Keratinocyte (primary cell): ENCODE data around the gene FUT8. TPM values are rescaled to one million over a fixed set of nuclear protein-coding genes. Genes with fewer than 3 reads are reported as not detected.

ENCODE experiments used
- DNase-seq: peaks from one replicate; pipeline ENCODE4 v3.0.0-alpha.2; 2011; ENCODE audit warnings: low read depth, missing footprints, low spot score
- FAIRE-seq: peaks from 2 replicates; lab custom pipeline; 2011; peaks lifted over from hg19 to GRCh38; lab: Jason Lieb, UNC
- H2AFZ ChIP-seq: 2 replicates; pipeline ENCODE4 v1.6.0; 2012; ENCODE audit warnings: low read length, control low read depth, inconsistent platforms; ENCODE audit not compliant: control insufficient read depth
- H3K27ac ChIP-seq: 2 replicates; pipeline ENCODE4 v1.5.1; 2011; ENCODE audit warnings: low read length; ENCODE audit not compliant: control insufficient read depth, insufficient read depth
- H3K27me3 ChIP-seq: 3 replicates; pipeline ENCODE4 v1.6.0; 2011; ENCODE audit warnings: low read length; ENCODE audit not compliant: control insufficient read depth, insufficient read depth; ENCODE audit errors: extremely low read depth
- H3K36me3 ChIP-seq, 2 experiments: 2 replicates in 1 of 2; 3 replicates in 1 of 2; pipeline ENCODE4 v1.5.1; 2011; ENCODE audit warnings: low read length in 2 of 2, mild to moderate bottlenecking in 1 of 2; ENCODE audit not compliant: control insufficient read depth in 2 of 2, insufficient read depth in 2 of 2; ENCODE audit errors: extremely low read depth in 1 of 2
- H3K4me1 ChIP-seq: 3 replicates; pipeline ENCODE4 v1.5.1; 2011; ENCODE audit warnings: low read length; ENCODE audit not compliant: control insufficient read depth, insufficient read depth; ENCODE audit errors: extremely low read depth
- H3K4me2 ChIP-seq: 3 replicates; pipeline ENCODE4 v1.6.0; 2011; ENCODE audit warnings: low read depth, low read length; ENCODE audit not compliant: control insufficient read depth, insufficient read depth; ENCODE audit errors: extremely low read depth
- H3K4me3 ChIP-seq, 3 experiments: fragments of 200-600 bp in 1 of 3; sonication (generic) in 1 of 3; 2 replicates in 2 of 3; 3 replicates in 1 of 3; pipeline ENCODE4 v1.5.1; 2011 to 2016; ENCODE audit warnings: low read length in 3 of 3, mild to moderate bottlenecking in 3 of 3, control low read depth in 2 of 3, inconsistent platforms in 1 of 3, low read depth in 1 of 3, mixed read lengths in 1 of 3, mixed run types in 1 of 3, moderate library complexity in 1 of 3; ENCODE audit not compliant: control insufficient read depth in 2 of 3, insufficient read depth in 2 of 3; ENCODE audit errors: extremely low read depth in 1 of 3
- H3K79me2 ChIP-seq: 2 replicates; pipeline ENCODE4 v1.6.0; 2012; ENCODE audit warnings: low read length; ENCODE audit not compliant: control insufficient read depth, insufficient read depth
- H3K9ac ChIP-seq: 3 replicates; pipeline ENCODE4 v1.6.0; 2011; ENCODE audit warnings: low read length; ENCODE audit not compliant: control insufficient read depth, insufficient read depth; ENCODE audit errors: extremely low read depth
- H3K9me1 ChIP-seq: 3 replicates; pipeline ENCODE4 v1.6.0; 2011; ENCODE audit warnings: low read length; ENCODE audit not compliant: control insufficient read depth, insufficient read depth; ENCODE audit errors: extremely low read depth
- H3K9me3 ChIP-seq: 2 replicates; pipeline ENCODE4 v1.5.1; 2012; ENCODE audit warnings: low read depth, low read length; ENCODE audit not compliant: control insufficient read depth
- H4K20me1 ChIP-seq: 3 replicates; pipeline ENCODE4 v1.6.0; 2011; ENCODE audit warnings: low read length; ENCODE audit not compliant: control insufficient read depth, insufficient read depth; ENCODE audit errors: extremely low read depth
- CTCF ChIP-seq, 3 experiments: IDR thresholded peaks in 1 of 3; conservative IDR thresholded peaks in 1 of 3; optimal IDR thresholded peaks in 1 of 3; 2 replicates in 2 of 3; 3 replicates in 1 of 3; pipeline versions ENCODE3 to v1.5.1; 2011; ENCODE audit warnings: low read length in 3 of 3, mild to moderate bottlenecking in 3 of 3, moderate library complexity in 2 of 3, control low read depth in 1 of 3, inconsistent platforms in 1 of 3; ENCODE audit not compliant: insufficient read depth in 2 of 3; ENCODE audit errors: extremely low read depth in 1 of 3
- EZH2 ChIP-seq: IDR thresholded peaks from one replicate; pipeline ENCODE4 v1.6.1; 2012; ENCODE audit warnings: inconsistent platforms, mild to moderate bottlenecking, low read length, moderate library complexity
- dilution Hi-C: fragments of 300-500 bp; cut with MboI; formaldehyde crosslinking; loops from one replicate; pipeline ENCODE4 v1.7.0; 2020; ENCODE audit warnings: low sequenced_read_pairs; ENCODE audit not compliant: extremely low pct_ligation_motif_present
- polyA plus RNA-seq, 5 experiments: library from polyadenylated mRNA; depleted of rRNA in 3 of 5; stranded (reverse) in 3 of 5; stranded (forward) in 1 of 5; unstranded in 1 of 5; fragments of >200 nt; gene quantifications; 1 replicate in 1 of 5; 2 replicates in 3 of 5; 3 replicates in 1 of 5; pipeline versions ENCODE4 v1.2.1 to v1.2.3, GENCODE V29; 2011 to 2012; ENCODE audit warnings: missing spikeins in 2 of 5, low read depth in 1 of 5, low replicate concordance in 1 of 5

The FUT8 gene
- polyA plus RNA-seq, 1 donor (not counting 4 experiments of a cell fraction or from before 2014, with no cell fraction given), result 12.5 TPM

- H3K9ac ChIP-seq, result no peak overlapping the region
- H3K27ac ChIP-seq, result no peak overlapping the region
- H3K36me3 ChIP-seq, result no peaks in the 10 kb centered on the region
- no peaks in the 10 kb centered on the region for H3K9me3 ChIP-seq
- peaks cover 1% of the 10 kb centered on the region for H3K9me1 ChIP-seq
- no peak overlapping the region for H3K4me2 ChIP-seq
- FAIRE-seq (no peak), DNase-seq (no peak)
- peaks cover under 1% of the 10 kb centered on the region for H3K4me1 ChIP-seq
- H3K4me3 ChIP-seq, result no peak overlapping the region
- dilution Hi-C loops, result no loop called here
- no peak overlapping the region for H2AFZ ChIP-seq
- no peaks in the 10 kb centered on the region for H3K27me3 ChIP-seq
- no peaks in the 10 kb centered on the region for H3K79me2 ChIP-seq
- TF ChIP-seq EZH2 (no peak), CTCF (optimal IDR thresholded peaks at IDR 0.05 in 1 of 3, IDR thresholded peaks at IDR 0.05 in 1 of 3, conservative IDR thresholded peaks at IDR 0.05 in 1 of 3; ENCODE audit: extremely low read depth in 1 of 3, insufficient read depth in 2 of 3, low read length in 3 of 3) (no peak)
- H4K20me1 ChIP-seq, result no peaks in the 10 kb centered on the region
Measured at GRCh38 chr14:65449647-65450046, 37.1 kb downstream of the FUT8 start.

- H3K4me1 ChIP-seq, result no peaks in the 10 kb centered on the region
- H3K4me2 ChIP-seq, result no peak overlapping the region
- no peaks in the 10 kb centered on the region for H3K9me3 ChIP-seq
- H3K79me2 ChIP-seq, result no peaks in the 10 kb centered on the region
- no peak overlapping the region for H2AFZ ChIP-seq
- DNase-seq, result no peak
- H4K20me1 ChIP-seq, result no peaks in the 10 kb centered on the region
- TF ChIP-seq CTCF (optimal IDR thresholded peaks at IDR 0.05 in 1 of 3, IDR thresholded peaks at IDR 0.05 in 1 of 3, conservative IDR thresholded peaks at IDR 0.05 in 1 of 3; ENCODE audit: extremely low read depth in 1 of 3, insufficient read depth in 2 of 3, low read length in 3 of 3) (no peak), EZH2 (no peak)
- H3K9me1 ChIP-seq, result no peaks in the 10 kb centered on the region
- H3K27ac ChIP-seq, result no peak overlapping the region
- no peak for FAIRE-seq
- no peaks in the 10 kb centered on the region for H3K27me3 ChIP-seq
- dilution Hi-C loops, result no loop called here
- H3K36me3 ChIP-seq, result no peaks in the 10 kb centered on the region
- H3K4me3 ChIP-seq, result no peak overlapping the region
- no peak overlapping the region for H3K9ac ChIP-seq
Measured at GRCh38 chr14:65453807-65454480, 41.4 kb downstream of the FUT8 start.
